Thoracic aorta (tissue), 2 donors: Measurements from ENCODE around the gene CPXM2. TPM values are rescaled to one million over a fixed set of nuclear protein-coding genes. Genes with fewer than 3 reads are reported as not detected.

Experiments used
- ATAC-seq: fragments of 150-250 bp; one replicate; pipeline ENCODE4 v1.8.0; 2017; ENCODE audit warnings: low read depth; ENCODE audit not compliant: insufficient number of reproducible peaks, low FRiP score
- DNase-seq: peaks from one replicate; pipeline ENCODE4 v3.0.0-alpha.2; 2020; ENCODE audit warnings: low spot score
- H3K27ac ChIP-seq, 2 donors: fragments of 200-600 bp; sonication (generic); 1 replicate in 1 of 2; 2 replicates in 1 of 2; pipeline ENCODE4 v1.5.1; 2016; ENCODE audit warnings: mild to moderate bottlenecking in 2 of 2, moderate library complexity in 2 of 2
- H3K27me3 ChIP-seq: fragments of 200-600 bp; sonication (generic); replicated peaks from 2 replicates; pipeline ENCODE4 v1.6.0; 2016; ENCODE audit warnings: mild to moderate bottlenecking; ENCODE audit not compliant: insufficient read depth
- H3K36me3 ChIP-seq: fragments of 200-600 bp; sonication (generic); one replicate; pipeline ENCODE4 v1.5.1; 2016
- H3K4me1 ChIP-seq, 2 donors: fragments of 200-600 bp; sonication (generic); 1 replicate in 1 of 2; 2 replicates in 1 of 2; pipeline versions ENCODE4 v1.5.1 to v1.6.0; 2016; ENCODE audit warnings: low read depth in 2 of 2, mild to moderate bottlenecking in 1 of 2; ENCODE audit not compliant: control insufficient read depth in 1 of 2
- H3K4me3 ChIP-seq: fragments of 200-600 bp; sonication (generic); 2 replicates; pipeline ENCODE4 v1.5.1; 2016; ENCODE audit warnings: mild to moderate bottlenecking
- H3K9me3 ChIP-seq: fragments of 200-600 bp; sonication (generic); 2 replicates; pipeline ENCODE4 v1.5.1; 2016
- CTCF ChIP-seq: fragments of 200-600 bp; sonication (generic); IDR thresholded peaks from one replicate; pipeline ENCODE4 v1.5.1; 2019; ENCODE audit warnings: antibody characterized with exemption
- total RNA-seq, 2 donors: library from RNA; depleted of rRNA; stranded (reverse); fragments of >200 nt; gene quantifications; one replicate each; pipeline versions ENCODE4 v1.1.0 to v1.2.3, GENCODE V29; 2016

Gene CPXM2
- total RNA-seq, 2 donors from 2014 or later, result 275 to 348 TPM

GRCh38 chr10:123724747-123725146, 166.9 kb downstream of the CPXM2 start:
- no peaks in the 10 kb centered on the region for H3K9me3 ChIP-seq
- ATAC-seq (no peak), DNase-seq (no peak)
- H3K27me3 ChIP-seq, result no peaks in the 10 kb centered on the region
- H3K36me3 ChIP-seq, result no peaks in the 10 kb centered on the region
- no peak overlapping the region for H3K4me3 ChIP-seq
- no peak for TF ChIP-seq CTCF
- H3K4me1 ChIP-seq, result peaks cover 0 to 12% of the 10 kb centered on the region in 2 donors
- H3K27ac ChIP-seq, result no peak overlapping the region

GRCh38 chr10:123722351-123722750, 169.3 kb downstream of the CPXM2 start:
- H3K27ac ChIP-seq, result no peak overlapping the region
- H3K4me1 ChIP-seq, result peaks cover 0 to 12% of the 10 kb centered on the region in 2 donors
- TF ChIP-seq CTCF, result no peak
- ATAC-seq, result no peak
- no peak overlapping the region for H3K4me3 ChIP-seq
- peaks cover 5% of the 10 kb centered on the region for H3K9me3 ChIP-seq
- no peak for DNase-seq
- H3K27me3 ChIP-seq, result no peaks in the 10 kb centered on the region
- H3K36me3 ChIP-seq, result no peaks in the 10 kb centered on the region

- no peaks in the 10 kb centered on the region for H3K27me3 ChIP-seq
- TF ChIP-seq CTCF, result no peak
- H3K36me3 ChIP-seq, result no peaks in the 10 kb centered on the region
- ATAC-seq, result no peak
- no peak overlapping the region for H3K4me3 ChIP-seq
- H3K4me1 ChIP-seq, result peaks cover 0 to 6% of the 10 kb centered on the region in 2 donors
- no peak for DNase-seq
- peaks cover 5% of the 10 kb centered on the region for H3K9me3 ChIP-seq
- H3K27ac ChIP-seq, result no peak overlapping the region
Measured at GRCh38 chr10:123721441-123722049, 170.1 kb downstream of the CPXM2 start.

GRCh38 chr10:123720536-123720935, 171.1 kb downstream of the CPXM2 start:
- H3K4me3 ChIP-seq, result no peak overlapping the region
- peaks cover 5% of the 10 kb centered on the region for H3K9me3 ChIP-seq
- DNase-seq (no peak), ATAC-seq (no peak)
- no peak for TF ChIP-seq CTCF
- H3K4me1 ChIP-seq, result no peaks in the 10 kb centered on the region
- no peak overlapping the region for H3K27ac ChIP-seq
- H3K36me3 ChIP-seq, result no peaks in the 10 kb centered on the region
- H3K27me3 ChIP-seq, result no peaks in the 10 kb centered on the region

- DNase-seq, result no peak
- TF ChIP-seq CTCF, result no peak
- ATAC-seq, result no peak
Measured at GRCh38 chr10:123718544-123719060, 173.0 kb downstream of the CPXM2 start.

More at GRCh38 chr10:123718544-123719060, 173.0 kb downstream of the CPXM2 start:
- Histone ChIP-seq H3K27me3 (no peaks in the 10 kb centered on the region), H3K36me3 (no peaks in the 10 kb centered on the region), H3K4me3 (no peak overlapping the region), H3K27ac (no peak overlapping the region), H3K9me3 (peaks cover 5% of the 10 kb centered on the region), H3K4me1 (no peaks in the 10 kb centered on the region)
